Activated T-cell treated with anti-CD3 and anti-CD28 coated beads, Interleukin-2, amount 50 U/mL, for 48 hours (primary cell): Measurements from ENCODE around the gene FN3KRP.
"Not testable (repeated sequence)": the region's sequence is repeated elsewhere in the genome, so short reads cannot be mapped to it uniquely, and the experiment has no call there.

ENCODE experiments used
- DNase-seq, 2 experiments: peaks; one replicate each; pipeline ENCODE4 v3.0.0-alpha.2; 2020

FN3KRP gene

DNA sequence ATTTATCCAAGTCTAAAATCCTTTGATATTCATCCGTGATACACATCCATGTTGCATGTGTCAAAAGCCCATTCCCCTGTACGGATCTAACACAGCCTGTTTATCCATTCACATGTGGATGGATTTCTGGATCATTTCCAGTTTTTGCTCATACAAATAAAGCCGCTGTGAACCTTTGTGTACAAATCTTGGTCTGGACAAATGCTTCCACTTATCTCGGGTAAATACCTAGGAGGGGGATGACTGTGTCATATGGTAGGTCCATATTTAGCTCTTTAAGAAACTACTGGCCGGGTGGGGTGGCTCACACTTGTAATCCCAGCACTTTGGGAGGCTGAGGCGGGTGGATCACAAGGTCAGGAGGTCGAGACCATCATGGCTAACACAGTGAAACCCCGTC, 29.0 kb downstream of the FN3KRP start:
- DNase-seq, result no peak

DNA sequence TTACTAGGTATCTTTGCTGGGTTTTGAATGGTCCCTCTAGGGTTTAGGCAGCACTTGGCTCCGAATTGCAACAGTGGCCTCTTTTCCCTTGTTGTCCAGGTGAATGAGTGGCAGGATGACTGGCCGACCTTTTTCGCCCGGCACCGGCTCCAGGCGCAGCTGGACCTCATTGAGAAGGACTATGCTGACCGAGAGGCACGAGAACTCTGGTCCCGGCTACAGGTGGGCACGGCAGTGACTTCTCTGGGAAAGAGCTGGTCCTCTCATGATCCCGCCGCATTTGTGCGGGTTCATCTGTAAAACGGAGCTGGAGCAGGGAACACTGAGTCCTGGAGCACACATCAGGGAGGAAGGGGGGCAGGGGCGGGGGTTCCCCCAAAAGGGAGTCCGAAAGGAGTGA, 32.2 kb downstream of the FN3KRP start:
- no peak for DNase-seq

DNA sequence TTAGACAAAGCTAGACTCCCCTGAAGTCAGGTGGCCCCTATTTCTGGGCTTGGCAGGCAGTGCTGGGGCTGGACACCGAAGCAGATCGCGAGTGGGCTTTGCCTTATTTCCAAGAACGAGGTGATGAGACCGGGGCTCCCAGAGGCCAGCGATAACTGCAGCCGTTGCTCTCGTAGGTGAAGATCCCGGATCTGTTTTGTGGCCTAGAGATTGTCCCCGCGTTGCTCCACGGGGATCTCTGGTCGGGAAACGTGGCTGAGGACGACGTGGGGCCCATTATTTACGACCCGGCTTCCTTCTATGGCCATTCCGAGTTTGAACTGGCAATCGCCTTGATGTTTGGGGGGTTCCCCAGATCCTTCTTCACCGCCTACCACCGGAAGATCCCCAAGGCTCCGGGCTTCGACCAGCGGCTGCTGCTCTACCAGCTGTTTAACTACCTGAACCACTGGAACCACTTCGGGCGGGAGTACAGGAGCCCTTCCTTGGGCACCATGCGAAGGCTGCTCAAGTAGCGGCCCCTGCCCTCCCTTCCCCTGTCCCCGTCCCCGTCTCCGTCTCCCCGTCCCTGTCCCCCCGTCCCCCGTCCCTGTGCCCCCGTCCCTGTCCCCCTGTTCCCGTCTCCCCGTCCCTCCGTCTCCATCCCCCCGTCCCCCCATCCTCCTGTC, 33.9 kb downstream of the FN3KRP start:
- no peak for DNase-seq

DNA sequence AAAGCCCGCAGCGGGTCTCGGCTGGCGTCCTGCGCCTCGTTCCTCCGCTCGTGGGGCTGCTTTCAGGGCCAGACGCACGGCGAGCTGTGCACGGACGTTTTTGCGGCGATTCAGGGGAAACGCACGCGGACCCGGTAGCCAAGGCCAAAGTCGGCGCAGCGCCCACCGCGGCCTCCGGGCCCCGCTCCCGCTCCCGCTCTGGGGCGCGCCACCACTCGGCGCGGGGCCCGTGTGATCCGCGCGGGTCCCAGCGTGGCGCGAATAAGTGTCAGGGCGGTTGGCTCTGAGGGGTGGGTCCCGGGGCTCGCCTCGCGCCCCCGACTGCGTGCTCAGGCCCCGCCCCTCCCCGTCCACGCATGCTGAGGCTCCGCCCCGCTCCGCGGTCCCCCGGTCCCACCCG, 34.7 kb downstream of the FN3KRP start:
- no peak for DNase-seq

DNA sequence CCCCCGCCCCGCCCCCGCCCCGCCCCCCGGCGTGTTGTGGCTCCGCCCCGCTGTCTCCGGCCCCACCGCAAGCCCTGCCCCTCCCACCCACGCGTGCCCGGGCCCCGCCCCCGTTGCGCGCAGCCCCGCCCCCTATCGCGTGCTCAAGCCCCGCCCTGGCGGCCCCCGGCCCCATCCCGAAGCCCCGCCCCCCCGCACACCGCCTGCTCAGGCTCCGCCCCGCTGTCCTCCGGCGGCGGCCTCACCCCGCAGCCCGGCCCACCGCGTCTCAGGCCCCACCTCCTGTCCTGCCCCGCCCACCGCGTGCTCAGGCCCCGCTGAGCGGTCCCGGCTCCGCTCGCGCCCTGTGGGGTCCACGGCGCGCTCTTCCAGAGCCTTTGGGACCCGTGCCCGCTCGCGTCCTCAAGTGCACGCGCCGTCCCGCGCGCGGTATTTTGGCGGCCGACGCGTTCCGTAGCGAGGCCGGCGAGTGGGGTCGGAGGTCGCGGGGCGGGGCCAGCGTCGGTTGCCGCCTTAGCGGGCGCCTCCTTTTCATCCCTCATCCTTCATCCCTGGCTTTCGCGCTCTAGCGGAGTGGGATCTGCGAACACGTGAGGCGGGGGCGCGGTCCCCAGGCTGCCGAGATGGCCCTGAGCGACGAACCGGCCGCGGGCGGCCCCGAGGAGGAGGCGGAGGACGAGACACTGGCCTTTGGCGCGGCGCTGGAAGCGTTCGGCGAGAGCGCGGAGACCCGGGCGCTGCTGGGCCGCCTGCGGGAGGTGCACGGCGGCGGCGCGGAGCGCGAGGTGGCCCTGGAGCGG, 35.3 kb downstream of the FN3KRP start, which contains the start of gene TBCD:
TSS of gene TBCD (plus strand) at position 495 of the 800 bp plus-strand sequence. CDS start at position 624, 129 bp downstream.
- DNase-seq, result peak; percentile 90 to 92

DNA sequence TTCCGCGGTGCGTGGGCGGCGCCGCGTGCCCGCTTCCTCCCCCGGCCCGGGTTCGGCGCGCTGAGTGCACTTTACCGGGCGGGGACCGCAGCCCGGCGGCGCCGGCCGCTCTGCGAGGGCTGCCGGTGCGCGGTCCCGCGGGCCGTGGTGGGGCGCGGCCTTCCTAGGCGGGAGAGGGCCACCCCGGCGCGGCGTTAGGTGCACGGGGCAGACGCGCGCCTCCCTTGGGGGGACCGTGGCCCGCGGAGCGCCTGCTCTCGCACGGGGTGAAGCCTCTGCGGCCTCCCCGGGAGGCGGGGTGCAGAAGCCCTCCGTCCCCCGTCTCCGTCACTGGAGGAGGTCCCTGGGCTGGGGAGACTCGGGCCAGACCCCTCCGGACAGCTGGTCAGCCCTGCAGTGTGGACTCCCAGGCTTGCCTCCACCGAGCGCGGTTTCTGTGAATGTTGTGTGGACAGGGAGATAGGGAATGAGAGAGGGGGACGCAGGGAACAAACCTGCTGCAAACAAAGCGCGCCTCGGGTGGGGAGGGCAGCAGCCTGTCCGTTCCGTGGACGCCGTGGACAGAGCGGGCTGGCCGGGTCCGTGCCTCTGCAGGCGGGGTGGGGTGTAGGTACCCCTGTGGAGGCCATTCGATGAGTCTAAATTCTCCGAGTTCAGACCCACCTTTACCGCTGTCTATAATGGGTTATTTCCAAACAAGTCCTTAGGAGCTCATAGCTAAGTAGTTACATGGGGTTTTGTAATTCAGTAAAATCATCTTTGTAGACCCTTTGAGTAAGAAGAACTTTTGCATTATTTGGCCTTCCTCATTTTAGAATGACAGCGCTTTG, 36.1 kb downstream of the FN3KRP start:
- no peak for DNase-seq

DNA sequence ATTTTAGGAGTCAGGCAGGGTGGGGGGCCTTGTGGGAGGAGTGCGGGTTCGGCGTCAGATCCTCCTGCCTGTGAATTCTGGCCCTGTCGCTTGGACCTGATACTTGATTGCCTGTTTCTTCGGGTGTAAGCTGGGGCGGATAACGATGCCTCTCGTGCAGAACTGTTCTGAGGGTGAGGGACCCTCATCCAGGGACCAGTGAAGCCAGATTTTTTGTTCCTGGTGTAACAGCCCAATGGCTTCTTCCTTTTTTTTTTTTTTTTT, 36.6 kb downstream of the FN3KRP start:
- no peak for DNase-seq

DNA sequence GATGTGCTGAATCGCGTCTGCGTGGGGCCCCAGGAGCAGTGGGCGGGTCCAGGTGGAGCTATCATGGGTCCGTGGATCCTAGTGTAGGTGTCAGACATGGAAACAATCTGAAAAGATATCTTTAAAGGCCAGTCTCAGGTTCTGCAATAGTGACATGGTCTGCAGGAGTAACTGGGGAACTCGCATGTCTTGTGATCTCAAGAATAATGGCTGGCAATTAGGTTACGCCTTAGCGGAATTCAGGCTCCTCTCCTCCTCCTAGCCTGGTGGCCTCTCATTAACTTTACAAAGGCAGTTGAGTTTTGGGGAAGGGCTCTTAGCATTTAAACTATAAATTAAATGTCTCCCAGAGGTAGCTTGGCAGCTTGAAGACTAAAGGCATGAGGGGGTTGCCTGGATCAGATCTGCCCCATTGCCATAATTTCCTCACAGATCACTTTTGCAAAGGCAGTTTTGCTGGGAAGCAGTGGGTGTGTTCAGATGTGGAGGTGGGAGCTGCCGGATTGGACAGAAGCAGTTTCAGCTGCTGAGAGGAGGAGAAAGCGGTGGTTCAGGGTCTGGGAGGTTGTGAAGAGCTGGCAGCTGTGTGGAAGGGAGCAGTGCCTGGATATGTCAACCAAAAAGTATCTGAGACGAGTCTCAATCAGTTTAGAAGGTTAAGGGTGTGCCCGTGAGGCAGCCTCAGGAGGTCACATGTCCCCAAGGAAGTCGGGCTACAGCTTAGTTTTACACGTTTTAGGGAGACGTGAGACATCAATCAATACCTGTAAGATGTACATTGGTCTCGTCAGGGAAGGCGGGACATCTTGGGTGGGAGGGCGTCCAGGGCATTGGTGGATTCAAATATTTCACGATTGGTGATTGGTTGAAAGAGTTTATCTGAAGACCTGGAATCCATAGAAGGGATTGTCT, 38.0 kb downstream of the FN3KRP start:
- no peak for DNase-seq

DNA sequence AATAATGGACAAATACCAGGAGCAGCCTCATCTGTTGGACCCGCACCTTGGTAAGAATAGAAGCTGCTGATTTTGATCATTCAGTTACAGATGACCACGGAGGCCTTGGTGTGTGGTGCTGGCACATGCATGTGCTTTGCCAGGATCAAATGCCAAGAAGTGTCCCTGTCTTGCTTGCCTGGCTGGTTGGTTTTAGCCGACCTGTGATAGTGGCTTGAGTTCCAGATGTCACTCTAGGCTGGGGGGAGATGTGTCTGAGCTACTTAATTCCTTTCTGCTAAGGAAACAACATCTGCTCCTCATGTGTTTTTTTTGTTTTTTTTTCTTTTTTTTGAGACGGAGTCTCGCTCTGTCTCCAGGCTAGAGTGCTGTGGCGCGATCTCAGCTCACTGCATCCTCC, 39.7 kb downstream of the FN3KRP start:
- no peak for DNase-seq

DNA sequence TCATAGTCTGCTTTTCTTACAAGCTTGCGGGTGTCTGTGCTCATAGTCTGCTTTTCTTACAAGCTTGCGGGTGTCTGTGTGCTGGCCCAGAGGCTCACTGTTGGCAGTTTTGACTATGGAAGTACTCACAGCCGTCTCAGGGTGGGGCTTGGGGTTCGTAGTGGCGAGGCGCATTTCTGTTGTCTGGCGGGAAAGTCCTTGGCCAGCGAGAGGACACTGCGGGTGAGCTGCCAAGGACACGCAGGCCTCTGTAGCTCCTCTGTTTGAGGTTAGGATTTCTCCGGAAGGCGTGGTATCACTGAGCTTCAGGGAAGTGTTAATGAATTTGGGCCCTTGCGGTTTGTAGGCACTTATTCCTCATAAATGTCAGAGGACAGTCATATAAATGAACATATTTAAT, 48.9 kb downstream of the FN3KRP start:
- no peak for DNase-seq

DNA sequence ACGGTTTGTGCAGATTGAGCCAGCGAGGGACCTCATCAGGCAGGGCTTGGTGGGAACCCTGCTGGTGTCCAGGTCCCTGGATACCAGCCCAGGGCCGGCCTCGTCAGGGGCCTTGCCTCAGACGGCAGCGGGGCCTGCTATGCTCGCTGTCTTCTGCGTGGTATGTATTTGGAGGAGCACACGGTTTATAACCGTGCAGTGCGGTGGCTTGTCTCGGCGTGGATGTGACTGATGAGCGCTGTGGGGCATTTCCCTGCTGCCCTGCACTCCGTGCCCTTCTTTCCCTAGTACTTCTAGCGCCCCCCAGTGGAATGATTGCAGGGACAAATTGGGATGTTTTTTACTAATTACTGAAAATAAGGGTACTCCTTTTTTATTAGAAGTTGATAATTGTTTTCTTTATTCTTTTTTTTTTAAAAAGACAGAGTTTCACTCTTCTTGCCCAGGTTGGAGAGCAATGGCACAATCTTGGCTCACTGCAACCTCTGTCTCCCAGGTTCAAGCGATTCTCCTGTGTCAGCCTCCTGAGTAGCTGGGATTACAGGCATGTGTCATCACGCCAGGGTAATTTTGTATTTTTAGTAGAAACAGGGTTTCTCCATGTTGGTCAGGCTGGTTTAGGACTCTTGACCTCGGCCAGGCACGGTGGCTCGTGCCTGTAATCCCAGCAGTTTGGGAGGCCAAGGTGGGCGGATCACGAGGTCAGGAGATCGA, 50.7 kb downstream of the FN3KRP start:
- DNase-seq, result peak; percentile 62 to 66

DNA sequence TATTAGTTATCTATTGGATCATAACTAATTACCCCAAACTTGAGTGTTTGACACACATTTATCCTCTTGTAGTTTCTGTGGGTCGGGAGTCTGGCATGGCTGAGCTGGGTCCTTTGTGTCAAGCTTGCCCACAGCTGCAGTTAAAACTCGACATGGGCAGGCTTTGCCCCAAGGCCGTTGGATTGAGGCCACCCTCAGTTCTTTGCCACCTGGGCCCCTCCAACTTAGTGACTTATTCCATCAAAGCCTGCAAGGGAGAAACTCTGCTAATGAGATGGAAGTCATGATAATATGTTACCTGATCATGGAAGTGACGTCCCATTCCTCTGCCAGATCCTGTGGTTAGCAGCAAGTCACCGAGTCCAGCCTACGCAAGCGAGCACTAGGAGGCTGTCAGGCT, 52.5 kb downstream of the FN3KRP start:
- no peak for DNase-seq

DNA sequence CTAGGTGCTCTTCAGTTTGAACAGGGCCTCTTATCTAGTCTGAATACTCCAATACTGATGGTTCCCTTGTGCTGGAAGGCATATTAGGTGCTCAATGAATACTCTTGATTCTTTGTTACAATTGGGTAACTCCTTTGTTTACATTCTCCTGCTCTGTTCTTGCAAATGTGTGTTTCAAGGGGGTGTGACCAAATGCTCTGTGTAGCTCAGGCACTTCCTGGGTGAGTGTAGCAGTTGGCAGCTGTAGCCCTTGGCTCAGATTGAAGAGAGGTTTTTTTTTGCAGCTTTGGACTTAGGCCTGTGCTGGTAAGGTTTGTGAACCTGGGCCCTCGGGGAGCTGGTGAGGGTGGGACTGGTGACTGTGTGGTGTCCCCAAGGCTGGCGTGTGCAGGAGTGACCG, 55.5 kb downstream of the FN3KRP start:
- DNase-seq, result no peak

DNA sequence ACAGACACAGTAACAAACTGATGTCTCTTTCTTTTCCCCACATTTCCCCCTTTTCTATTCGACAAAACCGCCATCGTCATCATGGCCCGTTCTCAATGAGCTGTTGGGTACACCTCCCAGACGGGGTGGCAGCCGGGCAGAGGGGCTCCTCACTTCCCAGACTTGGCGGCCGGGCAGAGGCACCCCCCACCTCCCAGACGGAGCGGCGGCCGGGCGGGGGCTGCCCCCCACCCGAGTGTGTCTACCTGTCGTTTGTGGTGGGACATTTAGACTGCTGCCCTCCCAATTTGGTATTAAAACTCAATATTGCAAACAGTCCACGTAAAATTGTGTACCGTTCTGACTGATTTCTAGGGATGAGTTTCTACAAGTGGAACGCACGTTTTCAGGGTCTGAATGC, 58.0 kb downstream of the FN3KRP start:
- not testable (repeated sequence) for DNase-seq

DNA sequence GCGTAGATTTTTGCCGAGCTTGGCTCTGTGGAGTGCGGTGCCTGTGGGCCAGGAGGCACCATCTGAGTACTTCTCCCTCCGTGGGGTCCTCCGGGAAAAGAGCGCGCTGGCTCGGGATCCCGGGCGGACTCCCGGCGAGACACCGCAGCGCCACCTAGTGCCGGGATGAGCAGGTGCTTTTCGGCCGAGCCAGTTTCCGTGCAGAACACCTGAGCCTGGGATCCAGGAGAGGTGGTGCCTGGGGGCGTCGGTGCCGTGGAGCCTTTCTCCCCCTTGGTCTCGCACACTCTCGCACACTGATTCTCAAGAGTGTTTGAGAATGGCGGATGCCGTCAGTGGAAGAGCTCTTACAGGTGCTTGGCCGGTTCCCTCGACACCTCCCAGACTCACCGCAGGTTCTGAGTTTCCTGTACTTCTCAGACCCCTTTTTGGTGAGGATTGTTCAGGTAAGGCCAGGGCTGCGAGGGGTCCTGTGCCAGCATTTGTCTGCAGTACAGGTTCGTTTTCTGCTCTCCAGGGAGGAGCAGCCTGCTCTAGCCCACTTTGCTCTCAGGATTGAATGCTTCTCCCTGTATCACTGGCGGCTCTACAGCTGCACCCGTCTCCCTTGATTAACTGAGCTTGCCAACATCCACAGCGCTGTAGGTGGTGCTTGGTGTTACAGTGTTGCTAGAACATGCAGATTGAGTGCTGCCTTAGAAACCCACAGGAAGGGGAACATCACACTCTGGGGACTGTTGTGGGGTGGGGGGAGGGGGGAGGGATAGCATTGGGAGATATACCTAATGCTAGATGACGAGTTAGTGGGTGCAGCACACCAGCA, 58.7 kb downstream of the FN3KRP start:
- DNase-seq, result peak; percentile 58 to 68

DNA sequence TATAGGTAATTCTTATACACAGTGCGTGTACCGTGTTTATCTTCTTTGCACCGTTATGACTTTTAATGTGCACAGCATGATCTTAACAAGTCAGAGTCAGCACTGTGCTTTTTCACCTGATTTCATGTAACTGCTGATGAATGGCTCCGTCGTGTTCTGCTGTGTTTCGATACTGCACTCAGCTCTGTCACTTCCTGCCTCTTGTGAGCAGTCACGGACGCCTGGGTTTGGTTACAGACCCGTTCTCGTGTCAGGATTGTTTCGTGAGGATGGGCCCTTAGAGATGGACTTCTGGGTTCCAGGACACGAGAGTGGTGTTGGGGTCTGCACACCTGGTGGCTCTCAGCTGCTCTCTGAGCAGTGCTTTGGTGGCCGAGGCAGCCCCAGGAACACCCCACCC, 59.9 kb downstream of the FN3KRP start:
- DNase-seq, result no peak
